Endometrium (tissue), 2 donors: Measurements from ENCODE around the gene GRID1.
"Not testable (repeated sequence)": the region's sequence is repeated elsewhere in the genome, so short reads cannot be mapped to it uniquely, and the experiment has no call there.

Source experiments
- FAIRE-seq: peaks from 2 replicates; lab custom pipeline; 2012; peaks lifted over from hg19 to GRCh38; lab: Jason Lieb, UNC
- donor health status: control.
- donor health status: control.

GRID1 gene

GRCh38 chr10:86187499-86188239 lies 178.9 kb downstream of the GRID1 start:
- FAIRE-seq: no peak

DNA sequence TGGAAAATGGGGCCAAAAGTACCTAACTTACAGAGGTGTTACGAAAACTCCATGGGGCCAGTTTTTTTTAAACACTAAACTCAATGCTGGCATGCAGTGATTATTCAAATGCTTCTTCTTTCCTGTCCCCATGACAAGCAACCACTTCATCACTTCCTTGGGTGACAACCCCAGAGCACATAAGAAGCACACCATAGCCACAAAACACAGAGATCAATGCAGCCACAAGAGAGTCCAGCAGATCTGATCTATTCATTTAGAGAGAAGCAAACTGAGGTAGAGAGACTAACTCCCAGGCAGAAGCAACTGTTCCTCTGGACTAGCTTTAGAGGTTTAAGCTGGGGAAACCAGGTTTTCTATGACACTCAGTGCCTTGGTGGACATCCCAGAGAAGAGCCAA lies 180.0 kb downstream of the GRID1 start:
- FAIRE-seq: no peak

DNA sequence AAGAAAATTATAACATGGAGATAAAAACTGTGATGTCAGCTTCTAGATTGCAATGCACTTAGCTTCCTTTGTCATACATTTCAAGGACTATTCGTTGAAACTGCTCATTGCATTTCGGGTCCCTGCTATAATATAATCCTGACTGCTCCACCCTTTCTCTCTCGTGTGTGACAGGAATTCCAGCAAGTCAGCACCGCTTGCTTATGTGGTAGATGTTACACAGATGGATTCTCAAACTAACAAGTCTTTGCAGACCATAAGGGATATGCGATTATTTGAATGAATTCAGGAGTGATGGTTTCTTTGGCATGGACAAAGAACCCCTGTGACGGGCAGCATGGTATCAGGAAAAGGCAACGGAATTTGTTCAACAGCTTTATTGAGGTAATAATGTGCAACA lies 184.0 kb downstream of the GRID1 start:
- FAIRE-seq: no peak

GRCh38 chr10:86182150-86182549 lies 184.4 kb downstream of the GRID1 start:
- FAIRE-seq: no peak

- no peak for FAIRE-seq
These were observed 185.7 kb downstream of the GRID1 start for GRCh38 chr10:86180861-86181260.

DNA sequence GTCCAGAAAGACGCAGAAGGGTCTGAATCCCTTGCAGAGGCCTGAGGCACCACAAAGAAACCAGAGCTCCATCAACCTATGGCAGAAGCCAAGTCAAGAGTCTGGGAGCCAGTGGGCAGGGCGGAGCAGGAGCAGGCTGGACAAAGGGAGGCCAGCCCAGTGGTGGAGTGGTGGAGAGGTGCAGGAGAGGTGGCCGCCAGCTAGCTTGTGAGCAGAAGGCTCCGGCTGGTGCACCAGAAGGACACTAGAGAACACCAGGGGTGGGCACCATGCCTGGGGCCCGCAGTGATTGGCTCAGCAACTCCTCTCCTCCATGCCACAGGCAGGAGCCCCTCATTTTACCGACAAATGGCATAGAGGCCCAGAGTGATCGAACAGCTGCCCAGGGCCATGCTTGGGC lies 186.6 kb downstream of the GRID1 start:
- FAIRE-seq: no peak

DNA sequence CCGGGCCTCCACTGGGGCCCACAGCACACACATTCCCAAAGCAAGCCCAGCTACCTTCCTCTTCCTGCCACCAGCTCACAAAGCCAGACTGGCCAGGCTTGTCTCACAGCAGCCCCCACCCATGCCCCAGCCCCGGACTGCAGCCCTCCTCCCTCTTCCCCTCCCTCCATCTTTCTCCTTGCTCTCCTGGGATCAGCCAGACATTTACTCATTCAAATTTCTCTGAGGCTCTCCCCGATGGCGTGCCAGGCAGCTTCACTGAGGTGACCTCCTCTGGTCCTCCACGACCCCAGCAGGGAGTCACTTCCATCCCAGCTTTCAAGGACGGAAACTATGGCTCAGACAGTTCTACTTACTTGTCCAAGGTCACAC lies 187.5 kb downstream of the GRID1 start:
- FAIRE-seq: no peak

- FAIRE-seq: no peak
These were observed 188.0 kb downstream of the GRID1 start for GRCh38 chr10:86178401-86179152.

GRCh38 chr10:86177537-86178155 lies 188.9 kb downstream of the GRID1 start:
- FAIRE-seq: no peak

DNA sequence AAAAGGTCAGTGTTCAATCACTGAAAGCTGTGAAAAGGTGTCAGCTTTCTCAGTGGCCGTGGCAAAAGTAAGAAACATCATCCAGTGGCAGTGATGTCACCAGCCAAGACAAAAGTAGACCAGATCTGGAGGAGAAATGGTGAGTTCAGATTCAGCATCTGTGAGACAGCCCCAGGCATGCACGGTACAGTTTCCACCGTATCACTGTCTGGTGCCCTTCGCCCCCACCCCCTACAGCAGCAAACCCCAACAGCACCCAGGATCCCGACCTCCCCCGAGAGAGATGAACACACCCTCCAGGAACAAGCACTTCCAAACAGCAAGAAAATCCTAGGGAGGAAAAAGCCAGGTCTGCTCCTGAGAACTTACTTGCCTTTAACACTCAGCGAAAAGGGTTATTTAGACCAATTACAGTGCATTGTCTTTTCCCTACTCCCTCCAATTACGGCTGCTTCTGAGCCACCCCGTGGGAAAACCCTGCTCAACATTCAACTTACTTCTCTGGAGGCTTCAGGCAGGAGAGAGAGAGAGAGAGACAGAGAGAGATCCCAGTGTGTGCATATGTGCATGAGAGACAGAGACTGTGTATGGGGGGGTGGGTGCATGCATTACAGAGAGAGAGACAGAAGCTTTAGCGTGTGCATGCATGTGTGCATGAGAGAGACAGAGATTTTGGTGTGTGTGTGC lies 189.6 kb downstream of the GRID1 start:
- FAIRE-seq: no peak

- not testable (repeated sequence) for FAIRE-seq
These were observed 191.1 kb downstream of the GRID1 start for GRCh38 chr10:86175476-86175875.

GRCh38 chr10:86172301-86172700 lies 194.3 kb downstream of the GRID1 start:
- no peak for FAIRE-seq

GRCh38 chr10:86170255-86171108 lies 196.1 kb downstream of the GRID1 start:
- FAIRE-seq: no peak

DNA sequence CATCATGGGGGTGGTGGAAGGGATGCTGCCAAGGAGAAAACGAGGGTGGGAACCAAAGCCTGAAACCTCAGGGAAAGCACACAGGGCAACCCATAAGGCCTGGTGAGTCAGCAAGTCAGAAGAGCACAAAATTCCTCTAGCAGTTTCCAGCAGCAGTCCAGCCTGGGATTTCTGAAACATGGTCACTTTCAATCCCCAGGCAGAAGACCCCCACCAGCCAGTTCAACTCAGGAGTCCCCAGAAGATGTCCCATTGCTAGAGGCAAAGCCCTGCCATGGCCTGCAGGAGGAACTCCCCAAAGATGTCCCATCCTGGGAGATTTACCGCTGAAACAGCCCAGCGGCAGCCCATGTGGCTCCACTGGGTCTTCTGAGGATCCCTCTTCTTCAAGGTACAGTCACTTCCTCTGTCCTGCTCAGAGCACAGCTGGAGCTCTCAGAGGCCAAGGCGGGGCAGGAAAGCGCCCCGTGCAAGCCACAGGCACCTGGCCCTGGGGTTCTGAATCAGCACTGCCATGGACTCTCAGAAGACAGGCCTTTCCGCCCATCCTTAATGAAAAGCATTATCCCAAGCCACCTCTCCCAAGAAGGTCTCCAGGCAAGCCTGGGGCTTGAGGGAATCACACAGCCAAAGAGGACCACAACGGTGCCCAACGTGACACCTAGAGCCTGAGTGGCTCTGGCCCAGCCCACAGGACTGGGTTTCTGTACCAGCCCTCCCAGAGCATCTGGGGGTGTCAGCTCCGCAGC lies 196.9 kb downstream of the GRID1 start:
- FAIRE-seq: no peak

DNA sequence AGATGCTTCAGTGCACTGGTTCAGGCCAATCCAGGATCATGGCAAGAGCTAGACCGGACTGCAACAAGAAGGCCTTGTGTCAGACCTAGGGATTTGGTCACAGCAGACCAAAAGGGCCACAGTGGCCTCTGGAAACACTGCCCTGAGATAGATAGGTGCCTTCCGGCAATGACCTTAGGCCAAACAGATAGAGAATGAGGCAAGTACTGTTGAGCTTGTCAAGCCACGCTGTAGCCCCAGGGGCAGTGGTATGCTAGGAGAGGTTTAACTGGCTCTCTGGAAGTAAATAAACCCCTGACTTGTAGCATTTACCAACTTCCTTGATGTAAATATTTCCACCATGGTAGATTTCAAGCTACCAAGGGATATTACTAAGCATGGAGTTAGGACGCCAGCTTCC lies 197.5 kb downstream of the GRID1 start:
- no peak for FAIRE-seq

GRCh38 chr10:86168256-86168655 lies 198.3 kb downstream of the GRID1 start:
- FAIRE-seq: no peak

DNA sequence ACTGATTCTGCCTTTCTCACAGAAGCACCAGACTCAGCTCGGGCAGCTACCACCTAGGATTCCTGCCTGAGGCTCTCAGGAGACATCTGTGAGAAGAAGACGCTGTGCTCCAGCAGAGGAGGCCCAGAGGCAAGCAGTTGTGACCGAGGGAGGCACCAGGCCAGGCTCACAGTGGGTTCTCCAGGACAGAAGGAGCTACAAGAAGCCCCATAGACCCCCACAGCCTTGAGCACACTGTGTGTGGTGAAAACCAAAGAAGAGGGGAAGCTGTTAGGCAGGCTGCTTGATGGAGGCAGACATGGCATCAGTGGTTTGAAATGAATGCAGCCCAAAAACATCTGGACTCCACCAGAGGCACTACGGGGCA lies 198.8 kb downstream of the GRID1 start:
- no peak for FAIRE-seq

DNA sequence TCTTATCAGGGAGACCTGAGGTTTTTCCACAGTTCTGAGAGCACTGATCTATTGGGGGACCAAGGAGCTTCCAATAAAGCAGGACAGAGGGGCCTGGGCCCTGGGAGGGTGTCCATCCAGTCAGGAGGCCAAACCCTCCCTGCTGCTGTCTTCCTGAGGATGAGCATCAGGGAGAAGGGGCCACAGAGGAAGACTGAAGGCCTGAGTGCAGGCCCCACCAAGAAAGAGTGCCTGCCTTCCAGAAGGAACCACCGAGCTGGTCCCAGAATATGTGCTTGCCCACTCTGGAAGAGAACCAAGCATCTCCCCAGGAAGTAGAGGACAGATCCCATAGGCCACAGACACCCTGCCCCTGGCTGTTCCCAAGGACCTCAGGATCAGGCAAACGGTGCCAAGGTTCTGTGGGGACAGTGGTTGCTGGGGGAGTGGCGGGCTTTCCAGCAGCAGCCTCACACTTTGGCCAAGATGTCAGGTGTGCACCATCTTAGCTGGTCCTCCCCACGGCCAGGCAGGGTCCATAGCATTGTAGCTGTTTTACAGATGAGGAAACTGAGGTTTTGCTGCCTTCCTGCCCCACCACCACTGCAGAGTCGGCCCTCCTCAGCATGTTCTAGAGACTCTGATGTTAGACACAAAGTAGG lies 199.4 kb downstream of the GRID1 start:
- FAIRE-seq: no peak

DNA sequence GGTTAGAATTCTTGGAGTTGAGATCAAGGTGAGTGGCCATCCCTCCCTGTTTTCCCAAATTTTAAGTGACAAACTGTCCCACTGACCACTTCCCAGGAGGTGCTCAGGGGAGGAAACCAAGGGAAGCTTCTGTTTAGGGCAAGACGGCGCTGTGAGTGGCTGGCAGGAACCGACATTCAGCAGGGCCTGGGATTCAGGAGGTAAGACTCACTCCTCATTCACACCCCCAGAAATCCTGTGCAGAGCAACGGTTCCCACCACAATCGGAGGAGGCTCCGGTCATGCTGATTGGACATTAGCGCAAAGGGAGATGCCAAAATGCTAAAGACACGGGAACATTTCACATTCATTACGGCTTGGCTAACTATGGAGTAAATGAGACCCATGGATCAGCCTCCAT lies 200.9 kb downstream of the GRID1 start:
- FAIRE-seq: no peak

GRCh38 chr10:86164960-86165630 lies 201.5 kb downstream of the GRID1 start:
- no peak for FAIRE-seq
